Measurements from ENCODE around the gene CHRNG. TPM values are rescaled to one million over a fixed set of nuclear protein-coding genes. Genes with fewer than 3 reads are reported as not detected.

CHRNG gene
- total RNA-seq, 4 donors from 2014 or later: not detected

DNA sequence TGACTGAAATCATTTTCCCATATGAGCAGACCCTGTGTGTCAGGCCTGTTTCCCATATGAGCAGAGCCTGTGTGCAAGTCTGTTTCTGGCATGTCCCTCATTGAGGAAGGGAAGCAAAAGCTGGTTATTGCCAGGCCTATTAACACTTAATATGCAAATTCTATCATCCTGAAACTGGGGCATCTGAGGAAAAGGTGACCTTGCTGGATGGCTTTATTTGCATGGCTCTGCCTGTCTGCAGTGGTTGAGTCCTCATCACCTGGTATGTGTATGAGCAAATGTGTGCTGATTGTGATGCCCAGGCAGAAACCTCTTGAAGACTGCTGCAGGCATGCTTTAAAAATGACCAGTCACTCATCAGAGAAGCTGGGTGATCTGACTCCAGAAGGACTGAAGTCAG is 42.2 kb downstream of the CHRNG start:
- TF ChIP-seq, protein P1, sequence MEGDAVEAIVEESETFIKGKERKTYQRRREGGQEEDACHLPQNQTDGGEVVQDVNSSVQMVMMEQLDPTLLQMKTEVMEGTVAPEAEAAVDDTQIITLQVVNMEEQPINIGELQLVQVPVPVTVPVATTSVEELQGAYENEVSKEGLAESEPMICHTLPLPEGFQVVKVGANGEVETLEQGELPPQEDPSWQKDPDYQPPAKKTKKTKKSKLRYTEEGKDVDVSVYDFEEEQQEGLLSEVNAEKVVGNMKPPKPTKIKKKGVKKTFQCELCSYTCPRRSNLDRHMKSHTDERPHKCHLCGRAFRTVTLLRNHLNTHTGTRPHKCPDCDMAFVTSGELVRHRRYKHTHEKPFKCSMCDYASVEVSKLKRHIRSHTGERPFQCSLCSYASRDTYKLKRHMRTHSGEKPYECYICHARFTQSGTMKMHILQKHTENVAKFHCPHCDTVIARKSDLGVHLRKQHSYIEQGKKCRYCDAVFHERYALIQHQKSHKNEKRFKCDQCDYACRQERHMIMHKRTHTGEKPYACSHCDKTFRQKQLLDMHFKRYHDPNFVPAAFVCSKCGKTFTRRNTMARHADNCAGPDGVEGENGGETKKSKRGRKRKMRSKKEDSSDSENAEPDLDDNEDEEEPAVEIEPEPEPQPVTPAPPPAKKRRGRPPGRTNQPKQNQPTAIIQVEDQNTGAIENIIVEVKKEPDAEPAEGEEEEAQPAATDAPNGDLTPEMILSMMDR (IDR thresholded peaks at IDR 0.05; ENCODE audit: low read depth): no peak

DNA sequence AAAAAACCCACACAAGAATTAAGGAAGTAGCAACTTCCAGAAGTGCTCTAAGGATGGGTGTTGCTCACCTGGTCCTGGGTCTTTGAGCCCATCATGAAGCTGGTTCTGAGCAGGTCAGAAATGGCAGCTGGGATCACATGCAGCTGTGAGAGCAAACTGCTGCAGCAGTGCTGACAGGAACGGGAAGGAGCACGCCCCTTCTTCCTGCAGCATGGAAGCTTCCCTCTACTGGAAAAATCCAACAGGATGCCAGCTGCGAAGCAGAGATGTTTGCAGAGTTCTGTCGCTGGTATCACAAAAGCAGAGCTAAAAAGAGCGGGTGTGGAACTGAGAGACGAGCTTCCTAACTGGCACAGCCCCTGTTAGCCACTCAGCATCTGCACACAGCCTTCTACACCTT is 44.7 kb downstream of the CHRNG start:
- TF ChIP-seq, protein P1 (IDR thresholded peaks at IDR 0.05; ENCODE audit: low read depth): no peak

DNA sequence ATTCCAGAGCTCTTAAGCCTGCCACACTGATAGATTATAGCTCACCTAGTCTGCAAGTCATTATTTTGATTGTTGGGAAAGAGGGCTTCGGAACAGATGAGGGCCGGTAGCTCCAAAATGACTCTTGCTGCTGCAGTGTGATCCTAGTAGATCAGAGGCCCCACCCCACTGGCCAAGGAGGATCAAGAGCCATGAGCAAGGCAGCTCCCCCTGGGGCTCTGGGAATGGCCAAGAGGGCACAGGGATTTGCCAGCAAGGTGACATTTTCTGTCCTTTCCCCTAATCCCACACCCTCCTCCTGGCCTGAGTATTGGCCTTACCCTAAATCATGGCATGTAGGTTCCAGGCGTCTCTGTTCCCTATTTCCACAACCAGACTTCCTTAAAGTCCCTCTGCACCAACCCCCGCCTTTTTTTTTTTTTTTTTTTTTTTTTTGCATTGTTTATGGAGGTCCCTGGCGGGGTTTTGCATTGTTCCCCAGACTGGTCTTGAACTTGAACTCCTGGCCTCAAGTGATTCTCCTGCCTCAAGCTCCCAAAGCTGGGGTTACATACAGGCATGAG is 47.5 kb downstream of the CHRNG start:
- TF ChIP-seq, protein P1 (IDR thresholded peaks at IDR 0.05; ENCODE audit: low read depth): no peak

DNA sequence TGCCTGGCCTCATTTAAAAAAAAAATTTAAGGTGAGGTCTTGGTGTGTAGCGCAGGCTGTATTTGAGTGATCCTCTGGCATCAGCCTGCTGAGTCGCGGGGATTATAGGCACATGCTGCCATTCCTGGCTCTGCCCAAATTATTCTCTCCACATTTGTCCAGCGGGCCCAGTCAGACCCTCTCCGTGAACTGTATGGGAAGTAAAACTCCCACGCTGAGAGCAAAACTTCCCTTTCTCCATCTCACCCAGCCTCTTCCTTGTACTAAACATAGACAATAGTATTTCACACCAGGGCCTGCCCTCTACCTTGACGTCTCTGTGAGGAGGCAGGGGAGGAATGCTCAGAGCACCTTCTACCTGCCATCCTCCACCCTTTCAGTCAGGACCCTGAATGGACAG is 48.0 kb downstream of the CHRNG start:
- TF ChIP-seq, protein P1 (IDR thresholded peaks at IDR 0.05; ENCODE audit: low read depth): no peak

DNA sequence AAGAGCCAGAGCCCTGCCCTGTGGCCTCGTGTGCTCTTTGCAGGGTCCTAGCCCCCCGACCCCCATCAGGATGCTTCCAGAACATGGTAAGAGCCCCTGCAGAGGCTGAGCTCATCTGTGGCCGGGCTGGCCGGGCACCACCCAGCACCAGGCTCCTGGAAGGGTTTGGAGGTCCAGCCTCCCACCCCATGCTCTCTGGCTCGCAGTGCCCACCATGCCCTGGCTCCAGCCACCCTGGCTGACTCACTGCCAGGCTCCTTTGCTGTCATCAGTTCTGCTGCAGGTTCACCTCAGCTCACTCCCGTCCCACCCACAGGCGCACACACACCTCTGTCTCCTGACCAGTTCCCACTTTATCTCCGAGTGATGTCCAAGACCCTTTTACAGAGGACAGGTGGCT is 48.5 kb downstream of the CHRNG start:
- TF ChIP-seq, protein P1 (IDR thresholded peaks at IDR 0.05; ENCODE audit: low read depth): no peak

DNA sequence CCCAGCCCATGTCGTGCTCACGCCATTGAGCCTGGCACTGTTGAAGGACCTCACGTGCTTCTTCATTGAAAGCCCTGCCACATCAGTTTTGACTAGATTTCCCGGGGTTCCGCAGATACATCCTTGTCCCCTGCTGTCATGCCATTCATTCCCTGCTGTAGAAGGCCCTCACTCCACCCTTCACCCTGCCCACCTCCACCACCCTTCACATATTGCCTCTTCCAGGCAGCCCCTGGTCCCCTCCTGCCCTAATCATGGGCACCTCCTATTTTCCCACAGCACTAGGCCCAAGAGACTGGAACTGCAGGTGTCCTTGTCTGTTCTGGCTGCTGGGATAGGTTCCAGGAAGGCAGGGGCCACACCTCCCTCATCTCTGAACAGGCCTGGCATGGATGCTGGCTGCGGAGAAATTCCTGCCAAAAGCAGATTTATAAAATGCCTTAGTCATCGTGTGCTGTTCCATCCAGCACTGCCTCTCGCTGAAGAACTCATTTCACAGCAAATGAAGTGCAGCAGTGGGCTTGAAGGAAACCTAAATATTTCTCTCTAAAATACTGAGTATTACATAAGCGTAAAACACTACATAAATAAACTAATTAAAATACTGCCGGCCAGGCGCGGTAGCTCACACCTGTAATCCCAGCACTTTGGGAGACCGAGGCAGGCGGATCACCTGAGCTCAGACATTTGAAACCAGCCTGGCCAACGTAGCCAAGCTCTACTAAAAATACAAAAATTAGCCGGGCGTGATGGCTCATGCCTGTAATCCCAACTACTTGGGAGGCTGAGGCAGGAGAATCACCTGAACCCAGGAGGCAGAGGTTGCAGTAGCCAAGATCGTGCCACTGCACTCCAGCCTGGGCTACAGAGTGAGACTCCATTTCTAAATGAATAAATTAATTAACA is 49.4 kb downstream of the CHRNG start:
- TF ChIP-seq, protein P1 (IDR thresholded peaks at IDR 0.05; ENCODE audit: low read depth): no peak

DNA sequence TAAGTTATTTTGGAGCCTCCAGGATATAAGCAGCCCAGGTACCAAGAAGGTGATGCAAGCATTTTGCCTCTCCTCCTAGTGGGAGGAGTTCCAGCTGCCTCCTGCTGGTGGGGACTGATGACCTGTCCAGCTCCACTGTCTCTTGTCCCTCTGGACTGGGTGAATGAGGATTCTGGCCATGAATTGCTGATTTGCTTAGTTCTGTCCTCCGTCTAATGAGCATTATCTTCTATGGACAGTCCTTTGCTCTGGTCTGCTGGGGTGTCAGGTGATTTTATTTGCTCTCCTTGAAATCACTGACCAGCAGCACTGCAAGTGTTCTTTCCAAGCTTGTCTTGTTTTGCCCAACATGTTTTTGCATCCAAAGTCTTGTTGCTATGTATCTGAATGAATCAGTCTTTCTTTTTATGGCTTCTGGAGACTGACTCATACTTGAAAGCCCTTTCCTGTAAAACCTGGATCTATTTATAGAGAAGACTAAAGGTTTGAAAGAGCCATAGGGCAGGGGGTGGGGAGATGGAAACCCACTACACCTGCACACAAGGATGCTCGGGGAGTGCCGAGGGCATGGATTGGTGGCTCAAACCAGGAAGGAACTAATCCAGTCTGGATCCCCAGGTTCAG is 53.4 kb downstream of the CHRNG start:
- TF ChIP-seq, protein P1 (IDR thresholded peaks at IDR 0.05; ENCODE audit: low read depth): no peak
